Measurements from ENCODE around the gene TXNDC5.
A peak's percentile ranks its signal among the peaks of the same experiment; 100 is the strongest.

The TXNDC5 gene

GRCh38 chr6:7910298-7910653, 312 bp downstream of the TXNDC5 start:
- peak overlapping the region; percentile 65 for H3K4me3 ChIP-seq (ENCODE audit: low read length)
- H3K4me1 ChIP-seq (ENCODE audit: insufficient read depth, low read length) = peaks cover 8% of the 10 kb centered on the region

GRCh38 chr6:7909323-7910276, 988 bp downstream of the TXNDC5 start:
- peaks cover 8% of the 10 kb centered on the region for H3K4me1 ChIP-seq (ENCODE audit: insufficient read depth, low read length)
- H3K4me3 ChIP-seq (ENCODE audit: low read length) = peak overlapping the region; percentile 65
- peaks cover 22% of the 10 kb centered on the region for H3K27me3 ChIP-seq (ENCODE audit: insufficient read depth, low read length)
- peaks cover 1% of the 10 kb centered on the region for H3K36me3 ChIP-seq (ENCODE audit: insufficient read depth, low read length)
- no peaks in the 10 kb centered on the region for H3K9me3 ChIP-seq (ENCODE audit: low read length)
- peak overlapping the region; percentile 36 for H2AFZ ChIP-seq (ENCODE audit: low read depth, low read length)

More at GRCh38 chr6:7910298-7910653, 312 bp downstream of the TXNDC5 start:
- H3K27me3 ChIP-seq (ENCODE audit: insufficient read depth, low read length) = peaks cover 25% of the 10 kb centered on the region
- H2AFZ ChIP-seq (ENCODE audit: low read depth, low read length) = peak overlapping the region; percentile 36
- no peaks in the 10 kb centered on the region for H3K9me3 ChIP-seq (ENCODE audit: low read length)
- no peaks in the 10 kb centered on the region for H3K36me3 ChIP-seq (ENCODE audit: insufficient read depth, low read length)

GRCh38 chr6:7907159-7907558, 3.4 kb downstream of the TXNDC5 start:
- Histone ChIP-seq H3K36me3 (ENCODE audit: insufficient read depth, low read length) (peaks cover 25% of the 10 kb centered on the region), H3K4me3 (ENCODE audit: low read length) (no peak overlapping the region), H2AFZ (ENCODE audit: low read depth, low read length) (no peak overlapping the region), H3K9me3 (ENCODE audit: low read length) (no peaks in the 10 kb centered on the region), H3K27me3 (ENCODE audit: insufficient read depth, low read length) (peaks cover 6% of the 10 kb centered on the region), H3K4me1 (ENCODE audit: insufficient read depth, low read length) (peaks cover 8% of the 10 kb centered on the region)

- Histone ChIP-seq H3K36me3 (ENCODE audit: insufficient read depth, low read length) (peaks cover 29% of the 10 kb centered on the region), H3K4me1 (ENCODE audit: insufficient read depth, low read length) (peaks cover 8% of the 10 kb centered on the region), H3K9me3 (ENCODE audit: low read length) (no peaks in the 10 kb centered on the region), H2AFZ (ENCODE audit: low read depth, low read length) (no peak overlapping the region), H3K4me3 (ENCODE audit: low read length) (no peak overlapping the region), H3K27me3 (ENCODE audit: insufficient read depth, low read length) (peaks cover 2% of the 10 kb centered on the region)
Measured at GRCh38 chr6:7906741-7907140, 3.8 kb downstream of the TXNDC5 start.

- Histone ChIP-seq H3K9me3 (ENCODE audit: low read length) (no peaks in the 10 kb centered on the region), H2AFZ (ENCODE audit: low read depth, low read length) (no peak overlapping the region), H3K4me3 (ENCODE audit: low read length) (no peak overlapping the region), H3K27me3 (ENCODE audit: insufficient read depth, low read length) (no peaks in the 10 kb centered on the region), H3K4me1 (ENCODE audit: insufficient read depth, low read length) (peaks cover 6% of the 10 kb centered on the region), H3K36me3 (ENCODE audit: insufficient read depth, low read length) (peaks cover 42% of the 10 kb centered on the region)
Measured at GRCh38 chr6:7905416-7905815, 5.2 kb downstream of the TXNDC5 start.

GRCh38 chr6:7904654-7905319, 5.8 kb downstream of the TXNDC5 start:
- Histone ChIP-seq H3K36me3 (ENCODE audit: insufficient read depth, low read length) (peaks cover 47% of the 10 kb centered on the region), H3K4me1 (ENCODE audit: insufficient read depth, low read length) (peaks cover 6% of the 10 kb centered on the region), H3K4me3 (ENCODE audit: low read length) (no peak overlapping the region), H2AFZ (ENCODE audit: low read depth, low read length) (no peak overlapping the region), H3K27me3 (ENCODE audit: insufficient read depth, low read length) (no peaks in the 10 kb centered on the region), H3K9me3 (ENCODE audit: low read length) (no peaks in the 10 kb centered on the region)

GRCh38 chr6:7903673-7904072, 6.9 kb downstream of the TXNDC5 start:
- H3K4me1 ChIP-seq (ENCODE audit: insufficient read depth, low read length) = no peaks in the 10 kb centered on the region
- H3K4me3 ChIP-seq (ENCODE audit: low read length) = no peak overlapping the region
- no peak overlapping the region for H2AFZ ChIP-seq (ENCODE audit: low read depth, low read length)
- no peaks in the 10 kb centered on the region for H3K27me3 ChIP-seq (ENCODE audit: insufficient read depth, low read length)
- no peaks in the 10 kb centered on the region for H3K9me3 ChIP-seq (ENCODE audit: low read length)
- H3K36me3 ChIP-seq (ENCODE audit: insufficient read depth, low read length) = peaks cover 57% of the 10 kb centered on the region

- peaks cover 61% of the 10 kb centered on the region for H3K36me3 ChIP-seq (ENCODE audit: insufficient read depth, low read length)
- no peaks in the 10 kb centered on the region for H3K4me1 ChIP-seq (ENCODE audit: insufficient read depth, low read length)
- H3K4me3 ChIP-seq (ENCODE audit: low read length) = no peak overlapping the region
- H3K9me3 ChIP-seq (ENCODE audit: low read length) = no peaks in the 10 kb centered on the region
- H3K27me3 ChIP-seq (ENCODE audit: insufficient read depth, low read length) = no peaks in the 10 kb centered on the region
- H2AFZ ChIP-seq (ENCODE audit: low read depth, low read length) = no peak overlapping the region
Measured at GRCh38 chr6:7902867-7903266, 7.7 kb downstream of the TXNDC5 start.

- Histone ChIP-seq H3K36me3 (ENCODE audit: insufficient read depth, low read length) (peaks cover 61% of the 10 kb centered on the region), H2AFZ (ENCODE audit: low read depth, low read length) (no peak overlapping the region), H3K4me3 (ENCODE audit: low read length) (no peak overlapping the region), H3K4me1 (ENCODE audit: insufficient read depth, low read length) (no peaks in the 10 kb centered on the region), H3K9me3 (ENCODE audit: low read length) (no peaks in the 10 kb centered on the region), H3K27me3 (ENCODE audit: insufficient read depth, low read length) (no peaks in the 10 kb centered on the region)
Measured at GRCh38 chr6:7902221-7902620, 8.4 kb downstream of the TXNDC5 start.

GRCh38 chr6:7901780-7902179, 8.8 kb downstream of the TXNDC5 start:
- H2AFZ ChIP-seq (ENCODE audit: low read depth, low read length) = no peak overlapping the region
- no peaks in the 10 kb centered on the region for H3K27me3 ChIP-seq (ENCODE audit: insufficient read depth, low read length)
- peaks cover 61% of the 10 kb centered on the region for H3K36me3 ChIP-seq (ENCODE audit: insufficient read depth, low read length)
- no peak overlapping the region for H3K4me3 ChIP-seq (ENCODE audit: low read length)
- no peaks in the 10 kb centered on the region for H3K4me1 ChIP-seq (ENCODE audit: insufficient read depth, low read length)
- H3K9me3 ChIP-seq (ENCODE audit: low read length) = no peaks in the 10 kb centered on the region

GRCh38 chr6:7901056-7901455, 9.5 kb downstream of the TXNDC5 start:
- H3K4me1 ChIP-seq (ENCODE audit: insufficient read depth, low read length) = no peaks in the 10 kb centered on the region
- no peaks in the 10 kb centered on the region for H3K27me3 ChIP-seq (ENCODE audit: insufficient read depth, low read length)
- H3K9me3 ChIP-seq (ENCODE audit: low read length) = no peaks in the 10 kb centered on the region
- no peak overlapping the region for H3K4me3 ChIP-seq (ENCODE audit: low read length)
- no peak overlapping the region for H2AFZ ChIP-seq (ENCODE audit: low read depth, low read length)
- H3K36me3 ChIP-seq (ENCODE audit: insufficient read depth, low read length) = peaks cover 65% of the 10 kb centered on the region

GRCh38 chr6:7900621-7901020, 10.0 kb downstream of the TXNDC5 start:
- Histone ChIP-seq H3K4me1 (ENCODE audit: insufficient read depth, low read length) (no peaks in the 10 kb centered on the region), H3K27me3 (ENCODE audit: insufficient read depth, low read length) (no peaks in the 10 kb centered on the region), H2AFZ (ENCODE audit: low read depth, low read length) (no peak overlapping the region), H3K4me3 (ENCODE audit: low read length) (no peak overlapping the region), H3K36me3 (ENCODE audit: insufficient read depth, low read length) (peaks cover 69% of the 10 kb centered on the region), H3K9me3 (ENCODE audit: low read length) (no peaks in the 10 kb centered on the region)

- H3K9me3 ChIP-seq (ENCODE audit: low read length) = no peaks in the 10 kb centered on the region
- no peak overlapping the region for H3K4me3 ChIP-seq (ENCODE audit: low read length)
- no peak overlapping the region for H2AFZ ChIP-seq (ENCODE audit: low read depth, low read length)
- no peaks in the 10 kb centered on the region for H3K4me1 ChIP-seq (ENCODE audit: insufficient read depth, low read length)
- H3K27me3 ChIP-seq (ENCODE audit: insufficient read depth, low read length) = no peaks in the 10 kb centered on the region
- peaks cover 77% of the 10 kb centered on the region for H3K36me3 ChIP-seq (ENCODE audit: insufficient read depth, low read length)
Measured at GRCh38 chr6:7899889-7900213, 10.7 kb downstream of the TXNDC5 start.

All from neuron (in vitro differentiated cells).